Trophoblast cell (in vitro differentiated cells and primary cell): Measurements from ENCODE around the gene CRY1.

Source experiments
- DNase-seq, 2 donors: peaks; one replicate each; pipeline ENCODE4 v3.0.0-alpha.2; 2016
- H2AFZ ChIP-seq: 2 replicates; pipeline ENCODE4 v1.6.1; 2013; ENCODE audit warnings: low read length, moderate library complexity, mild to moderate bottlenecking; ENCODE audit not compliant: insufficient read depth, poor library complexity
- H2AK5ac ChIP-seq: 2 replicates; pipeline ENCODE4 v1.6.1; 2013; ENCODE audit warnings: mild to moderate bottlenecking, low read length
- H2BK120ac ChIP-seq: 2 replicates; pipeline ENCODE4 v1.6.1; 2013; ENCODE audit warnings: low read length, mild to moderate bottlenecking, moderate library complexity; ENCODE audit not compliant: insufficient read depth, poor library complexity
- H2BK12ac ChIP-seq: 2 replicates; pipeline ENCODE4 v1.6.1; 2013; ENCODE audit warnings: mild to moderate bottlenecking, low read length, moderate library complexity
- H2BK5ac ChIP-seq: 2 replicates; pipeline ENCODE4 v1.6.1; 2013; ENCODE audit warnings: low read length, low read depth, moderate library complexity, mild to moderate bottlenecking; ENCODE audit not compliant: poor library complexity
- H3K14ac ChIP-seq: 2 replicates; pipeline ENCODE4 v1.6.1; 2013; ENCODE audit warnings: mild to moderate bottlenecking, low read length
- H3K18ac ChIP-seq: 2 replicates; pipeline ENCODE4 v1.6.1; 2013; ENCODE audit warnings: mild to moderate bottlenecking, low read length
- H3K23ac ChIP-seq: 2 replicates; pipeline ENCODE4 v1.6.1; 2013; ENCODE audit warnings: low read length
- H3K27ac ChIP-seq: 2 replicates; pipeline ENCODE4 v1.5.1; 2013; ENCODE audit warnings: low read depth, mild to moderate bottlenecking, inconsistent platforms, low read length, moderate library complexity
- H3K27me3 ChIP-seq: 2 replicates; pipeline ENCODE4 v1.6.1; 2013; ENCODE audit warnings: inconsistent platforms, mild to moderate bottlenecking, low read length, moderate library complexity; ENCODE audit not compliant: insufficient read depth
- H3K36me3 ChIP-seq, 2 experiments: 1 replicate in 1 of 2; 2 replicates in 1 of 2; pipeline ENCODE4 v1.6.1; 2013; ENCODE audit warnings: low read length in 2 of 2, mild to moderate bottlenecking in 2 of 2, moderate library complexity in 1 of 2; ENCODE audit not compliant: insufficient read depth in 2 of 2, control insufficient read depth in 1 of 2
- H3K4ac ChIP-seq: 2 replicates; pipeline ENCODE4 v1.6.1; 2013; ENCODE audit warnings: low read depth, mild to moderate bottlenecking, low read length, moderate library complexity
- H3K4me1 ChIP-seq, 2 experiments: 1 replicate in 1 of 2; 2 replicates in 1 of 2; pipeline ENCODE4 v1.6.1; 2013; ENCODE audit warnings: low read length in 2 of 2, mild to moderate bottlenecking in 2 of 2, moderate library complexity in 1 of 2; ENCODE audit not compliant: insufficient read depth in 2 of 2, control insufficient read depth in 1 of 2
- H3K4me2 ChIP-seq: 2 replicates; pipeline ENCODE4 v1.6.1; 2013; ENCODE audit warnings: inconsistent platforms, mild to moderate bottlenecking, low read length, moderate library complexity
- H3K4me3 ChIP-seq: 2 replicates; pipeline ENCODE4 v1.5.1; 2013; ENCODE audit warnings: mild to moderate bottlenecking, low read depth, low read length, inconsistent platforms
- H3K79me1 ChIP-seq: one replicate; pipeline ENCODE4 v1.6.1; 2013; ENCODE audit warnings: low read length
- H3K79me2 ChIP-seq: 2 replicates; pipeline ENCODE4 v1.6.1; 2013; ENCODE audit warnings: low read length, mild to moderate bottlenecking; ENCODE audit not compliant: control insufficient read depth, insufficient read depth, poor library complexity
- H3K9ac ChIP-seq: 2 replicates; pipeline ENCODE4 v1.6.1; 2013; ENCODE audit warnings: mild to moderate bottlenecking, low read length
- H3K9me3 ChIP-seq: 2 replicates; pipeline ENCODE4 v1.6.1; 2013; ENCODE audit warnings: low read depth, mild to moderate bottlenecking, control low read depth, inconsistent platforms, low read length; ENCODE audit not compliant: insufficient read depth
- H4K12ac ChIP-seq: 2 replicates; pipeline ENCODE4 v1.6.1; 2013; ENCODE audit warnings: low read depth, mild to moderate bottlenecking, low read length, moderate library complexity
- H4K8ac ChIP-seq: 2 replicates; pipeline ENCODE4 v1.6.1; 2013; ENCODE audit warnings: low read depth, mild to moderate bottlenecking, low read length, moderate library complexity
- H4K91ac ChIP-seq: one replicate; pipeline ENCODE4 v1.6.1; 2013; ENCODE audit warnings: low read depth, mild to moderate bottlenecking, low read length, moderate library complexity
- WGBS: extraction: QIAGEN DNeasy Blood & Tissue Kit; methylation state at CpG from one replicate; pipeline ENCODE4 v1.1.7; 2013; ENCODE audit warnings: missing lambda C conversion rate; ENCODE audit not compliant: insufficient read length, insufficient coverage; ENCODE audit errors: extremely low coverage; 5-methylcytosine and 5-hydroxymethylcytosine counted together

The CRY1 gene

DNA sequence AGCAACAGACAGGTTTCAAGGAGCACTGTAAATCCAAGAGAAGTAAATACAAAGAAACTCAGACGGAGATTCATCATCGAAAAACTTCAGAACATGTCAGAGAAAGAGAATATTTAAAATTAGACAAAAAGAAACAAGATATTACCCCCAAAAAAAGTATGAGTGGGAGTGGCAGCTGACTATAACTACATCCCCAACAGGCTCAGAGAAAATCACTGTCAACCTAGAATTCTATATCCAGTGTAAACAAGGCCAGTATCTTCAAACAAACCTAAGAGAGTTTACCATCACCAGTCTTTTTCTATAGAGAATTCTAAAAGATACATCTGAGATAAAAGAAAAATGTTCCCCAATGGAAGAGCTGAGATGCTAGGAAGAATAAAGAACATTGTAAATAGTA lies 39.6 kb downstream of the CRY1 start:
- WGBS: no CpG with 5 or more reads among the region's 2 CpGs
- Histone ChIP-seq H3K14ac (no peak overlapping the region), H3K9me3 (no peaks in the 10 kb centered on the region), H3K4me3 (no peak overlapping the region), H3K18ac (no peak overlapping the region), H2AFZ (no peak overlapping the region), H4K8ac (no peak overlapping the region), H3K9ac (no peak overlapping the region), H3K23ac (no peak overlapping the region), H2AK5ac (no peak overlapping the region), H4K12ac (no peak overlapping the region), H3K79me1 (no peaks in the 10 kb centered on the region), H2BK120ac (no peak overlapping the region), H3K4ac (no peak overlapping the region), H3K4me2 (no peak overlapping the region), H3K27me3 (no peaks in the 10 kb centered on the region), H4K91ac (no peak overlapping the region), H2BK5ac (no peak overlapping the region), H3K36me3 (no peaks in the 10 kb centered on the region), H3K4me1 (no peaks in the 10 kb centered on the region), H2BK12ac (no peak overlapping the region), H3K79me2 (no peaks in the 10 kb centered on the region), H3K27ac (no peak overlapping the region)
- no peak for DNase-seq

- H3K4me3 ChIP-seq: no peak overlapping the region
- no peak overlapping the region for H4K91ac ChIP-seq
- H3K79me2 ChIP-seq: no peaks in the 10 kb centered on the region
- no peak overlapping the region for H4K8ac ChIP-seq
- H3K27ac ChIP-seq: no peak overlapping the region
- DNase-seq: no peak
- H3K18ac ChIP-seq: no peak overlapping the region
- H2BK5ac ChIP-seq: no peak overlapping the region
- H2BK12ac ChIP-seq: no peak overlapping the region
- no peak overlapping the region for H2AFZ ChIP-seq
- H3K79me1 ChIP-seq: no peaks in the 10 kb centered on the region
- no CpG with 5 or more reads among the region's 5 CpGs for WGBS
- H3K4me1 ChIP-seq: no peaks in the 10 kb centered on the region
- no peak overlapping the region for H2AK5ac ChIP-seq
- no peaks in the 10 kb centered on the region for H3K27me3 ChIP-seq
- H3K23ac ChIP-seq: no peak overlapping the region
- H2BK120ac ChIP-seq: no peak overlapping the region
- H3K36me3 ChIP-seq: no peaks in the 10 kb centered on the region
- H3K9ac ChIP-seq: no peak overlapping the region
- no peak overlapping the region for H4K12ac ChIP-seq
- no peaks in the 10 kb centered on the region for H3K9me3 ChIP-seq
- no peak overlapping the region for H3K4ac ChIP-seq
- no peak overlapping the region for H3K14ac ChIP-seq
- H3K4me2 ChIP-seq: no peak overlapping the region
Observed at GRCh38 chr12:107045186-107045585, 48.2 kb downstream of the CRY1 start.

GRCh38 chr12:107042801-107043200 lies 50.5 kb downstream of the CRY1 start:
- H4K12ac ChIP-seq: no peak overlapping the region
- H3K4me3 ChIP-seq: no peak overlapping the region
- H3K4ac ChIP-seq: no peak overlapping the region
- H2BK12ac ChIP-seq: no peak overlapping the region
- no peak overlapping the region for H2BK120ac ChIP-seq
- no peak overlapping the region for H4K91ac ChIP-seq
- H3K4me1 ChIP-seq: no peaks in the 10 kb centered on the region
- DNase-seq: no peak
- H3K27ac ChIP-seq: no peak overlapping the region
- no peak overlapping the region for H3K9ac ChIP-seq
- H3K23ac ChIP-seq: no peak overlapping the region
- no peaks in the 10 kb centered on the region for H3K36me3 ChIP-seq
- no peak overlapping the region for H3K14ac ChIP-seq
- no peak overlapping the region for H3K18ac ChIP-seq
- no peaks in the 10 kb centered on the region for H3K79me2 ChIP-seq
- H3K4me2 ChIP-seq: no peak overlapping the region
- H4K8ac ChIP-seq: no peak overlapping the region
- no peak overlapping the region for H2BK5ac ChIP-seq
- no peak overlapping the region for H2AFZ ChIP-seq
- H3K79me1 ChIP-seq: no peaks in the 10 kb centered on the region
- no peak overlapping the region for H2AK5ac ChIP-seq
- no CpG with 5 or more reads among the region's 8 CpGs for WGBS
- no peaks in the 10 kb centered on the region for H3K9me3 ChIP-seq
- no peaks in the 10 kb centered on the region for H3K27me3 ChIP-seq

- Histone ChIP-seq H3K79me1 (no peaks in the 10 kb centered on the region), H3K27me3 (no peaks in the 10 kb centered on the region), H3K4ac (no peak overlapping the region), H4K91ac (no peak overlapping the region), H2AK5ac (no peak overlapping the region), H2AFZ (no peak overlapping the region), H2BK5ac (no peak overlapping the region), H3K36me3 (no peaks in the 10 kb centered on the region), H2BK120ac (no peak overlapping the region), H3K23ac (no peak overlapping the region), H3K18ac (no peak overlapping the region), H3K79me2 (no peaks in the 10 kb centered on the region), H4K12ac (no peak overlapping the region), H3K9ac (no peak overlapping the region), H3K9me3 (no peaks in the 10 kb centered on the region), H3K14ac (no peak overlapping the region), H4K8ac (no peak overlapping the region), H3K27ac (no peak overlapping the region), H3K4me1 (no peaks in the 10 kb centered on the region), H3K4me3 (no peak overlapping the region), H3K4me2 (no peak overlapping the region), H2BK12ac (no peak overlapping the region)
- DNase-seq: no peak
- whole genome bisulfite sequencing: no CpG with 5 or more reads among the region's 2 CpGs
Observed at GRCh38 chr12:107035733-107036132, 57.6 kb downstream of the CRY1 start.
